Mucosa of rectum (tissue), 2 donors: ENCODE results near the gene TIGD6.
"Not testable (repeated sequence)": the region's sequence is repeated elsewhere in the genome, so short reads cannot be mapped to it uniquely, and the experiment has no call there.

ENCODE experiments used
- H3K27ac ChIP-seq, 2 donors: one replicate each; pipeline ENCODE4 v1.7.0; 2013; ENCODE audit warnings: inconsistent platforms in 2 of 2, low read depth in 2 of 2, low read length in 2 of 2
- H3K27me3 ChIP-seq, 2 donors: one replicate each; pipeline ENCODE4 v1.7.0; 2013; ENCODE audit warnings: low read length in 2 of 2; ENCODE audit not compliant: control insufficient read depth in 2 of 2, insufficient read depth in 2 of 2
- H3K36me3 ChIP-seq, 2 donors: one replicate each; pipeline ENCODE4 v1.7.0; 2013; ENCODE audit warnings: low read length in 2 of 2; ENCODE audit not compliant: control insufficient read depth in 2 of 2, insufficient read depth in 2 of 2
- H3K4me1 ChIP-seq, 2 donors: one replicate each; pipeline ENCODE4 v1.7.0; 2013; ENCODE audit warnings: low read length in 2 of 2, mild to moderate bottlenecking in 1 of 2; ENCODE audit not compliant: control insufficient read depth in 2 of 2, insufficient read depth in 2 of 2
- H3K4me3 ChIP-seq, 2 donors: one replicate each; pipeline ENCODE4 v1.7.0; 2013; ENCODE audit warnings: low read length in 2 of 2
- H3K9ac ChIP-seq, 2 donors: one replicate each; pipeline ENCODE4 v1.7.0; 2013; ENCODE audit warnings: low read length in 2 of 2, low read depth in 1 of 2, mild to moderate bottlenecking in 1 of 2
- H3K9me3 ChIP-seq, 2 donors: one replicate each; pipeline ENCODE4 v1.7.0; 2013; ENCODE audit warnings: low read length in 2 of 2; ENCODE audit not compliant: control insufficient read depth in 2 of 2
- donor health status: healthy.
- donor health status: Normal muscosa, but diverticular disease.

TIGD6 gene

GRCh38 chr5:150035139-150035895 is 34.9 kb upstream of the TIGD6 start:
- Histone ChIP-seq H3K4me1 (no peaks in the 10 kb centered on the region), H3K9me3 (no peaks in the 10 kb centered on the region), H3K27me3 (no peaks in the 10 kb centered on the region), H3K4me3 (no peak overlapping the region), H3K36me3 (peaks cover 81 to 86% of the 10 kb centered on the region in 2 donors), H3K27ac (no peak overlapping the region), H3K9ac (no peak overlapping the region)

- no peak overlapping the region for H3K4me3 ChIP-seq
- no peak overlapping the region for H3K9ac ChIP-seq
- H3K36me3 ChIP-seq = peaks cover 82 to 86% of the 10 kb centered on the region in 2 donors
- H3K4me1 ChIP-seq = no peaks in the 10 kb centered on the region
- H3K9me3 ChIP-seq = no peaks in the 10 kb centered on the region
- no peak overlapping the region for H3K27ac ChIP-seq
- H3K27me3 ChIP-seq = no peaks in the 10 kb centered on the region
Measured at GRCh38 chr5:150034662-150035061, 34.2 kb upstream of the TIGD6 start.

DNA sequence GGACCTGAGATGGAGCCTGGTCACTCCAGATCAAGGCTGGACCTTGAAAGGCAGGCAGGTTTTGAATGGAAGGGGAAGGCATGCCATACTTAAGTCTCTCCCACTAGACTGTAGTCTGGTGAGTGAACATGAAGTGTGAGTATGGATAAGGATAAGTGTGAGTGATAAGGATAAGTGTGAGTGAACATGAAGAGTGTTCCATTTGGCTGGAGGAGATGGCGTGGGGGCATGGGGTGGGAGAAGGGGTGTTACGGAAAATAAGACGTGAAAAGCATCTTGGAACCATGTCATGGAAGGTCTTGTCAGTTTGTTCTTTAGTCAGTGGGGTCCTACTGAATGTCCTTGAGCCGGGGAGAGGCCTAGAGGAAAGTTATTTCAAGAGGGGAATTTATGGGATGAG is 32.9 kb upstream of the TIGD6 start:
- Histone ChIP-seq H3K9ac (no peak overlapping the region), H3K27me3 (no peaks in the 10 kb centered on the region), H3K36me3 (peaks cover 79 to 82% of the 10 kb centered on the region in 2 donors), H3K4me1 (no peaks in the 10 kb centered on the region), H3K9me3 (no peaks in the 10 kb centered on the region), H3K4me3 (no peak overlapping the region), H3K27ac (no peak overlapping the region)

- not testable (repeated sequence) for H3K27me3 ChIP-seq, H3K27ac ChIP-seq, H3K9ac ChIP-seq, H3K4me1 ChIP-seq, H3K4me3 ChIP-seq, H3K9me3 ChIP-seq
- peaks cover 74 to 77% of the 10 kb centered on the region in 2 donors for H3K36me3 ChIP-seq
Measured at GRCh38 chr5:150028047-150028446, 27.6 kb upstream of the TIGD6 start.

DNA sequence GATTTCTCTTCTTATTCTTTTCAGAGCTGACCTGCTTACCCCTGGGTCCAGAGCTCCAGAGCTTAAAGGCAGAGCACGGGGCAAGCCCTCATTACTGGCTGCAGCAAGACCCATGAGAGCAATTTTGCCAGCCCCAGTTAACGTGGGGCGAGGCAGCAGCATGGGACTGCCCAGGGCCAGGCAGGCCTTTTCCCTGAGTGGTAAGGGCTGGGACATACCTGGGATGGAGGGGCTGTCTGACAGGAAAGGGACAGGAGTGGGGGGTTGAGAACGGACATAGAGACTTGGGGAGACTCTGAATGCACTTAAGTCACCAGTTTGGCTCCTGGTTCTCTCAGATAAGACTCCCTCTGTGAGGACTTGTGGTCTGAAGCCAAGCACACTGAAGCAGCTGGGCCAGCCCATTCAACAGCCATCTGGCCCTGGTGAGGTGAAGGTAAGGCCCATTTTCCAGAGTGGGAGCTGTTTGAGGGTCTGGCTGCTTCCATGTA is 26.3 kb upstream of the TIGD6 start:
- H3K27me3 ChIP-seq = no peaks in the 10 kb centered on the region
- peaks cover 66 to 77% of the 10 kb centered on the region in 2 donors for H3K36me3 ChIP-seq
- H3K9ac ChIP-seq = no peak overlapping the region
- no peaks in the 10 kb centered on the region for H3K4me1 ChIP-seq
- no peak overlapping the region for H3K4me3 ChIP-seq
- H3K9me3 ChIP-seq = no peaks in the 10 kb centered on the region
- H3K27ac ChIP-seq = no peak overlapping the region

- Histone ChIP-seq H3K9me3 (no peaks in the 10 kb centered on the region), H3K36me3 (peaks cover 61 to 79% of the 10 kb centered on the region in 2 donors), H3K4me1 (no peaks in the 10 kb centered on the region), H3K27me3 (no peaks in the 10 kb centered on the region), H3K27ac (no peak overlapping the region), H3K4me3 (no peak overlapping the region), H3K9ac (no peak overlapping the region)
Measured at GRCh38 chr5:150024346-150024984, 24.0 kb upstream of the TIGD6 start.

DNA sequence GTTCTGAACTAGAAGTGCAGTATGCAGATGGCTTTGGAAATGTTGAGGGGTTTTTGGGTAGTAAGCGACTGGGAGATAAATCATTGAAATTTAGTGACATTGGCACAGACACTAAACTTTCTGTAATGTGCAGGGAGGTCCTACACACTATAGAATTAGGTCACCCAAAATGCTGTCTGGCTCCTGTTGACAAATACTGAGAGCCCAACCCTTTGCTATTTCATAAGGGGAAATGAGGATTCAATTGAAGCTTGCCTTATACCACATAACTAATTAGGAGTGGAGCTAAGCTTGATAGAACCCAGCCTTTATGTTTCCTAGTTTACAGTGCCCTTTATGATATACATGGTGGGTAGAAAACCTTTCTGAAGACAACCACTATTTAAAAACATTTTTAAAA is 22.7 kb upstream of the TIGD6 start:
- no peaks in the 10 kb centered on the region for H3K9me3 ChIP-seq
- no peaks in the 10 kb centered on the region for H3K4me1 ChIP-seq
- no peak overlapping the region for H3K9ac ChIP-seq
- no peaks in the 10 kb centered on the region for H3K27me3 ChIP-seq
- no peak overlapping the region for H3K27ac ChIP-seq
- no peak overlapping the region for H3K4me3 ChIP-seq
- peaks cover 72 to 90% of the 10 kb centered on the region in 2 donors for H3K36me3 ChIP-seq

- no peak overlapping the region for H3K9ac ChIP-seq
- H3K36me3 ChIP-seq = peaks cover 71 to 89% of the 10 kb centered on the region in 2 donors
- H3K4me1 ChIP-seq = no peaks in the 10 kb centered on the region
- H3K9me3 ChIP-seq = no peaks in the 10 kb centered on the region
- no peak overlapping the region for H3K27ac ChIP-seq
- no peak overlapping the region for H3K4me3 ChIP-seq
- H3K27me3 ChIP-seq = no peaks in the 10 kb centered on the region
Measured at GRCh38 chr5:150022681-150023080, 22.2 kb upstream of the TIGD6 start.

DNA sequence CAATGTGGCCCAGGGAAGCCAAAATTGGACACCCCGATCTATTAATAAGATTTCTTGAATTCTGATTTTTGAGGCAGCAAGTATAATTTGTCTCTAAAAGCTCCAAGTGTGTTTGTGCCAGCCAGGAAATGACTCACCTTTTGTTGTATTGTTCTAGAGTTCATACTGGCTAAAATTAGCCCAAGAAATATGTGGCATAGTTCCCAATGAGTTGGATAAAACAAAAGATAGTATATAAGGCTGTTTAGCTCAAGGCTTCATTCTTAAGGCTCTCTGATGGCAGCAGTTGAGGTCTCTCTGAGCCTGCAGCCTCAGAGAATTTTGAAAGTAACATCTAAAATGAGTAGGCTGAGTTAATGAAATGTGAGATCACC is 21.7 kb upstream of the TIGD6 start:
- Histone ChIP-seq H3K9ac (no peak overlapping the region), H3K9me3 (no peaks in the 10 kb centered on the region), H3K27ac (no peak overlapping the region), H3K4me3 (no peak overlapping the region), H3K27me3 (no peaks in the 10 kb centered on the region), H3K4me1 (no peaks in the 10 kb centered on the region), H3K36me3 (peaks cover 66 to 94% of the 10 kb centered on the region in 2 donors)

GRCh38 chr5:150021491-150022157 is 21.2 kb upstream of the TIGD6 start:
- no peak overlapping the region for H3K27ac ChIP-seq
- H3K9ac ChIP-seq = no peak overlapping the region
- peaks cover 62 to 89% of the 10 kb centered on the region in 2 donors for H3K36me3 ChIP-seq
- H3K27me3 ChIP-seq = no peaks in the 10 kb centered on the region
- no peaks in the 10 kb centered on the region for H3K9me3 ChIP-seq
- H3K4me3 ChIP-seq = no peak overlapping the region
- no peaks in the 10 kb centered on the region for H3K4me1 ChIP-seq
